ENCODE results near the gene NCAPH2.

The NCAPH2 gene

DNA sequence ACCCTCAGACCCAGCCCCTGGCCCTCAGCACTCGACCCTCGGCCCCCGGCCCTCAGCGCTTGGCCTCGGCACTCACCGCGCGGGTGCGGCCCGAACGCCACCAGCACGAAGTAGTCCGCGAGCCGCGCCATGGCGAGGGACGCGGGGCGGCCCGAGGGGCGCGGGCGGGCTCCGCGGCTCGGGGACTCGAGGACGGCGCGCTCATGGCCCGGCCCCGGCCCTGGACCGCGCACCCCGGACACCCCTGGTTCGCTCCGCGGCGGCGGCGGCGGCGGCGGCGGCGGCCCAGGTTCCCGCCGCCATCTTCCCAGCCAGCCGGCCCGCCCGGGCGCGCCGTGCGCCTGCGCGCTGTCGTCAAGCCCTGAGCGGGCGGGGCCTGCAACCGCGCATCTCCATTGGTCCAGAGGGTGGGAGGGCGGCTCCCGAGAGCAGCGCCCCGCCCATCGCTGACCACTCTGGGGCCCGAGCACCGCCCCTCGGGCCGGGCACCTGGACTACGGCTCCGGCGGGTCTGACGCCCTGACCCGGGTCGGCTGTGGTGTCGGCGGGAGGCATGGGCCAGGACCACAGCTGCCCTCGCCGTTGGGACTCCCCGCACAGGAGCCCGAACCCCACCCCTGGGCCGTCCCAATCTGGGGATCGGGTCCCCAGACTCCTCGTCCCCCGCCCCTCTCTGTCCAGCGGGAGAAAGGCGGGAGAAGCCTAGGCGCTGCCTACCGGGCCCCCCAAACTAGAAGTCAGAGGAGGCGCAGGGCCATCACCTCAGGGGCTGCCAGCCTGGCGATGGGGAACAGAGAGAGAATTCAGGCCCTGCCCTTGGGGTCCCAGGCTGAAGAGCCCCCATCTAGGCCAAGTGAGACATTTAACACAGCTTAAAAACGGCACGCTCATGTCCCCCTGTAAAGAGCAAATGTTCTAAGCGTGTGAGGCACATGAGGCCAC, 33.0 kb upstream of the NCAPH2 start, which contains the start of gene SBF1:
Gene SBF1 (minus strand): TSS at position 326 of the 942 bp plus-strand sequence. CDS start 195 bp downstream, at position 131.
- DNase-seq = peak; percentile 85

- no peak for DNase-seq
These were observed 32.4 kb upstream of the NCAPH2 start for GRCh38 chr22:50475652-50476002.

GRCh38 chr22:50476868-50477267, 31.2 kb upstream of the NCAPH2 start:
- DNase-seq = no peak

GRCh38 chr22:50477923-50478322, 30.1 kb upstream of the NCAPH2 start:
- no peak for DNase-seq

DNA sequence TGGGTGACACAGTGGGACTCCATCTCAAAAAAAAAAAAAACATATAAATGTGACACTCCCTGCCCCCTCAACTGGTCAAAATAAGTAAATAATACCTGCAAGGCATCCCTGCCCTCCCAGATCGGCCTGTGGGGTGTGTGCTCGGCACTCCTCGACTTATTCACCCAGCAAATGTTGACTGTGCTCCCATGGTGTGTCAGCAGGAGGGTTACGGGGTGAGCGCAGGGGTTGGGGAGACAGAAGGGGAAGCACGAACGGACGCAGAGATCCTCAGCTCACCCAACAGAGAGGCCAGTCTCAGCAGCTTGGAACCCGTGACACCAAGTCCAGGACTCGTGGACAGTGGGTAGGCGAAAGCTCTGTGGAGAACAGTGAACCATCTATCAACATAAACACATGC, 28.3 kb upstream of the NCAPH2 start:
- DNase-seq = no peak

GRCh38 chr22:50481045-50481439, 27.0 kb upstream of the NCAPH2 start:
- DNase-seq = no peak

GRCh38 chr22:50481440-50482106, 26.5 kb upstream of the NCAPH2 start, which contains the start of gene ADM2:
Gene ADM2 (plus strand): TSS chr22:50481543. CDS start chr22:50481848, 305 bp downstream.
- peak; percentile 45 for DNase-seq

- no peak for DNase-seq
These were observed 25.6 kb upstream of the NCAPH2 start for GRCh38 chr22:50482107-50483074.

DNA sequence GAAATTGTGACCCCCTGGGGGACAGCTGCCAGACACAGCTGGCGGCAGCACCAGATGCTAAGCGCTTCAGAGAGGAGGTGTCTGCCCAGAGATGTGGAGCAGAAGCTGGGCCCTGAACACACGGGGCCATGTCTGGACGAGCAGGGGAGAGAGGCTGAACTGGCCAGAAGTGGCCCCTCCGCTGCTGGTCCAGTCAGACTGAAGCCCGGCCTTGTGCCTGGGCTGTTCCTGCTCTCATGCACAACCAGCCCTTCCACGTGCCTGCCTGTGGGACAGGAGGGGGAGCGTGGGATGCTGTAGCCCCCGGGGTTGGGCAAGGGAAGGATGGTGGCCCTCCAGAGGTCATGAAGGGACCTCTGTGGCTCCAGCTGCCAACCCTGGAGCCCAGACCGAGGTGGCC, 24.9 kb upstream of the NCAPH2 start:
- no peak for DNase-seq

DNA sequence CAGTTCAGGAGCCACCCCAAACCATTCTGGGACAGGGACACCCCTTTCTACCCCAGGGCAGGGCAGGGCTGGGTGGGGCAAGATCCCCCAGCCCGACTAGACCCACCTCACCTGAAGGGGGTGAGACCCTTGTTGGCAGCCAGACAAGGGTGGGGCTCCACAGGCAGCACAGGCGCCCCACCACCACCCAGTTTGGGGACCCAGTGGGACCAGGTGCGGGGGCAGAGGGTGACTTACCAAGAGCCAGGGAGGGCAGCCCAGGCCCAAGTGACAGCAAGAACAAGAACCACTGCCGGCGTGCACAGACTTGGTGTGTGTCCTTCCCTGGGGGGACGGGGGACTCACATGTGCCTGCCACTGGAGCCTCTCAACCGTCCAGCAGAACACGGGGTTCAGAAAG, 24.5 kb upstream of the NCAPH2 start:
- DNase-seq = no peak

DNA sequence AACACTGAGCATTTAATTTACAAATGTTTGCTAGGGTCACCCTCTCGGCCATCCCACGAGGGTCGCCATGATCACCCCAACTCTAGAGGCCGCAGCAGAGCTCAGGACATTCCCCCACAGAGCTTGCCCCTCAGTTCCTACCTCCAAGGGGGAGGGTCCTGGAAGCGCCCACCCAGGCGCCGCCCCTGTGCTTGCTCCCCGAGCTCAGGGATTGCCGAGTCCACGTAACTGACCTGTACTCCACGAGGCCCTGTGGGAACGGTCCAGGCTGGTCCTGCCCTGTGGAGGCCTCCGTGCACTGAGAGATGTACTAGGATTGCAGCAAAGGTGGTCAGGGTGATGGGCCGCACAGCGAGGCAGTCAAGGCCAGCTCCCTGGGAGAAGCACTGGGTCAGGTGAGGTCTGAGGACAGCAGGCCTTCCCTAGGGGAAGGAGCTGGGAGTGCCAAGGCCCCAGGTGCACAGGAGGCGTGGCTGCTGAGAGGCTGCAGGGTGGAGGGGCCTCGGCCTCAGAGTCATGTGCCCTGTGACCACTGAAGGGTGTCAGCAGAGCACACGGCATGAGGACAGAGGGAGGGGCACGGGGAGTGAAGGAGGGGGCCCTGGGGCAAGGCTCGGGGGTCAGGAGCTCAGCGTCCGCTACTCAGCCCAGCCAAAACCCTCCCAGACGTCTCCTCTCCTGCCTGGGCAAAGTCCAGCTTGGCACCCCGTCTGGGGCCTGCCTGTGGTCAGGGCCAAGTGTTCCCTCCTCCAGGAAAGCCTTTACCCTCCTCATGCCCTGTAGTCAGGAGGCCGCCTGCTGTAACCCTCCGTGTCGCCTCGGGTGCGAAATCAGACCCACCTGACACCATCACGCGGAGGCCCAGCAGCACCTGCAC, 23.8 kb upstream of the NCAPH2 start:
- DNase-seq = no peak

DNA sequence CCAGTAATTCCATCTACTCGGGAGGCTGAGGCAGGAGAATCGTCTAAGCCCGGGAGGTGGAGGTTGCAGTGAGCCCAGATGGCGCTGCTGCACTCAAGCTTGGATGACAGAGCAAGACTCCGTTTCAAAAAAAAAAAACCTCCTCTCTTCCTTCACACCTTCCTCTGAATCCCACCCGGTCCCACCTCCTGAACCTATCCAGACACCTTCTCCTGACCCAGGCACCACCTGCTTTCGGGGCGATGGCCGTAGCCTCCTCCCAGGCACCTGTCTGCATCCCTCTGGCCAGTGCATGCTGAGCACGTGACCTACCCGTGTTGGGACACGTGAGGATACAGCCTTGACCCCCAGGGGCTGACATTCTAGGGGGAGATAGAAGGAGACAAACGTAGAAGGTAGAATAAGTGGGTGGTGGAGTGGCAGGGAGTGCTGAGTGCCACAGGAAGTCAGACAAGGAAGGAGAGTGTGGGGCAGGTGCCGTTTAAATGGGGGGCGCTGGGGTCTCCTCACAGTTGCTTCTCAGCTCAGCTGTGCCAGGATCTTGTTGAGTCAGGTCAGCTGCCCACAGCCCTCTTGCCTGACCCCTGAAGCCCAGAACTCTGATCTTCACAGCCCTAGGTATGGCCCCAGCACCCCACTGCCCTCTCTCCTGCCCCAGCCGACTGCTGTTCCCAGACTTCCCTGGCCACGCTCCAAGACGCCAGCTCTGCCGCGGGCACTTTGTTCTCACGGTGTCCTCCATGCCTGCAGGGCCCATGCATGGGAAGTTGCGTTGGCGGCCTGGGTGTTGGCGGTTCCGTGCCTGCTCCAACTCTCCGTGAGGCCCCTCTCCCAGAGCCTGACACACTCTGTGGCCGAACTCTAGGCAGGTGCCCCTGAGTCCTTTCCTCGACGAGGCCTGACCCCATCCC, 22.5 kb upstream of the NCAPH2 start:
- DNase-seq = no peak

- DNase-seq = no peak
These were observed 21.3 kb upstream of the NCAPH2 start, which contains the start of gene MIOX for GRCh38 chr22:50486561-50487289. Gene MIOX (plus strand): TSS chr22:50486859. CDS start chr22:50486898, 39 bp downstream.

DNA sequence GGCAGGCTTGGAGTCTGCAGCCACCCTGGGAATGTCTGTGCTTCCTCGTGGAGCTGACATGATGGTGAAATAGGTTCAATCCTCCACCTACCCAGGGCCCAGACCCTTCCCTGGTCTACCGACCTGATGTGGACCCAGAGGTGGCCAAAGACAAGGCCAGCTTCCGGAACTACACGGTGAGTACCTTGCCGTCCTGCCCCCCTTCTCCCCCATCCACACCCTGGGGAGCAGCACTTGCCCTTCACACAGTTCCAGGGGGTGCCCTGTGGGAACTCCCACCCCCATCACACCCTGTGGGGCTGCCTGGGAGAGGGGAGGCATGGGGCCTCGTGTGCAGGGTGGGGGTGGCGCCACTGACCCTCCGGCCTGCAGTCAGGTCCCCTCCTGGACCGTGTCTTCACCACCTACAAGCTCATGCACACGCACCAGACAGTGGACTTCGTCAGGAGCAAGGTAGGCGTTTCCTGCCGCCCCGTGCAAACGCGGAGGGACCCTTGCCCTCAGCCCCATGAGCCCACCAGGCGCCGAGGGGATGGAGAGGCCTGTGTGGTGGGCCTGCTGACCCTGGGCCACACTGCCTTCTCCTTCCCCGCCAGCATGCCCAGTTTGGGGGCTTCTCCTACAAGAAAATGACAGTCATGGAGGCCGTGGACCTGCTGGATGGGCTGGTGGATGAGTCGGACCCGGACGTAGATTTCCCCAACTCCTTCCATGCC, 20.6 kb upstream of the NCAPH2 start:
- DNase-seq = no peak

- no peak for DNase-seq
These were observed 19.9 kb upstream of the NCAPH2 start for GRCh38 chr22:50488006-50488677.

- no peak for DNase-seq
These were observed 19.1 kb upstream of the NCAPH2 start for GRCh38 chr22:50488886-50489285.

- no peak for DNase-seq
These were observed 18.4 kb upstream of the NCAPH2 start for GRCh38 chr22:50489363-50490243.
